ENCODE results near the gene ATG101.

ATG101 gene

GRCh38 chr12:52079576-52080402 lies 10.0 kb downstream of the ATG101 start, which contains the start of gene SMIM41:
TSS of gene SMIM41 (plus strand) at chr12:52079704. CDS start at chr12:52079780, 76 bp downstream.
- H3K4me1 Mint-ChIP-seq: peaks cover 30% of the 10 kb centered on the region
- H3K27ac Mint-ChIP-seq: no peak within 1 kb of the TSS
- H3K4me3 Mint-ChIP-seq: peak within 1 kb of the TSS in 1 of 3 experiments; percentile 46
- H3K9me3 Mint-ChIP-seq: no peaks in the 10 kb centered on the region
- H3K27me3 Mint-ChIP-seq (ENCODE audit: low read depth): peaks cover 3% of the 10 kb centered on the region
- H3K36me3 Mint-ChIP-seq (ENCODE audit: low read depth): peaks cover 31% of the 10 kb centered on the region
- TF ChIP-seq, protein P1, sequence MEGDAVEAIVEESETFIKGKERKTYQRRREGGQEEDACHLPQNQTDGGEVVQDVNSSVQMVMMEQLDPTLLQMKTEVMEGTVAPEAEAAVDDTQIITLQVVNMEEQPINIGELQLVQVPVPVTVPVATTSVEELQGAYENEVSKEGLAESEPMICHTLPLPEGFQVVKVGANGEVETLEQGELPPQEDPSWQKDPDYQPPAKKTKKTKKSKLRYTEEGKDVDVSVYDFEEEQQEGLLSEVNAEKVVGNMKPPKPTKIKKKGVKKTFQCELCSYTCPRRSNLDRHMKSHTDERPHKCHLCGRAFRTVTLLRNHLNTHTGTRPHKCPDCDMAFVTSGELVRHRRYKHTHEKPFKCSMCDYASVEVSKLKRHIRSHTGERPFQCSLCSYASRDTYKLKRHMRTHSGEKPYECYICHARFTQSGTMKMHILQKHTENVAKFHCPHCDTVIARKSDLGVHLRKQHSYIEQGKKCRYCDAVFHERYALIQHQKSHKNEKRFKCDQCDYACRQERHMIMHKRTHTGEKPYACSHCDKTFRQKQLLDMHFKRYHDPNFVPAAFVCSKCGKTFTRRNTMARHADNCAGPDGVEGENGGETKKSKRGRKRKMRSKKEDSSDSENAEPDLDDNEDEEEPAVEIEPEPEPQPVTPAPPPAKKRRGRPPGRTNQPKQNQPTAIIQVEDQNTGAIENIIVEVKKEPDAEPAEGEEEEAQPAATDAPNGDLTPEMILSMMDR (IDR thresholded peaks at IDR 0.05; ENCODE audit: unreplicated experiment in 3 of 3): no peak

DNA sequence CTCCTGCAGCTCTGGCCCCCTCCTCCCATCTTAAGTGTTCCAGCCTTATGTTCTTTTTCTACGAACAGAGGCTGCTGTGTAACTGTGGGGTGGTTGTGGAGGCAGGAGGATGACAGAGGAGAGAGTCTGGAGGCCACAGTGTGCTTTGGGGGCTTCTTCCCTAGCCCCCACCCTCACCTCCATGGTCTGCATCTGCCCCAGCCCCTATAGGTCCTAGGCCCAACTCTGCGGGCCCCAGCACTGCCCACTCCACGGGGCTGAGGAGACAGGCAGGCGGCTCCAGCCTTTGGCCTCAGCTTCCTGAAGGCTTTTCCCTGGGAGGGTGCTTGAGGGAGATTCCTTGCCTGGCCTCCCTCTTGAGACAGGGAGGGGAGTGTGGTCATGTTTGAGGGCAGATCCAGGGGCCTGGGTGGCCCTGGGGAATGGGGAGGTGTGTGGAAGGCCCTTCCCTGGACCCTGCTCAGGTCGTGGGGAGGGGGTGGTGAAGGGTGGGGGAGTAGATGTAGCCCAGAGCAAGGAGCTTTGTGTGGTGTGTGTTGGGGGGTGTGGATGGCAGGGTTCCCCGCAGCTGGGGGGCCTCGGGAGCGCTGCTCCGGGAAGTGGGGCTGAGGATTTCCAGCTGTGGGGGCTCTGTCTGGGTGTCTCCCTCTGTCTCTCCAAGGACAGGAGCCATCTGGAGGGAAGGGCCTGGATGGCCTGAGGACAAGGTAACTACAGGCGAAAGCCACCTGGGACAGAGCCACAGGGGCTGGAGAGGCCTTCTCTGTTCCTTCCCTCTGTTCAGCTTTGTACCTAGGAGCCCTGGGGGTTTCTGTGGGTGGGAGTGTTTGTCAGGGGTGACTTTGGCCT lies 10.8 kb downstream of the ATG101 start:
- Mint-ChIP-seq H3K4me3 (peak overlapping the region in 1 of 3 experiments; percentile 46), H3K27me3 (ENCODE audit: low read depth) (peaks cover 4% of the 10 kb centered on the region), H3K27ac (no peak overlapping the region), H3K36me3 (ENCODE audit: low read depth) (peaks cover 28% of the 10 kb centered on the region), H3K9me3 (no peaks in the 10 kb centered on the region), H3K4me1 (peaks cover 32% of the 10 kb centered on the region)
- TF ChIP-seq, protein P1 (IDR thresholded peaks at IDR 0.05; ENCODE audit: unreplicated experiment in 3 of 3): no peak

DNA sequence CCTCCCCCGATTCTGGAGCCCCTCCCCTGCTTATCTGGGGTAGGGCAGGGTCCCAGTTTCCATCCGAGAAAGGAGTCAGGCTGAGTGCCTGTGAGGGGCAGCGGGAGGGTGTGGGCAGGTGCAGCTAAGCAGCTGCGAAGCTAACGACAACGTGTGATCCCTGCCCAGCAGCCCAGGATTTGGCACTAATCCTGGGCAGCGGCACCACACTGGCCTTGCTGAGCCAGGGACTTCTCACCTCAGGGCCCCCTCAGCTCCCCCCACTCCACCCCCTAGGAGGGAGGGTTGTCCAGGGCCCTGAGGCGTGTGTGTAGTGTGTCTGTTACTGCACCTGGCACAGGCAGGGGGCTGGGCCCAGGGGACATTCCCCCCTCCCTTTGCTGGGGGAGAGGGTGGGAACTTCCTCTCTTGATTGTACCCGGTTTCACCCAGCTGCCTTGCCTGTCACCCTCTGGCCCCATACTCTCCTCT lies 11.5 kb downstream of the ATG101 start:
- Mint-ChIP-seq H3K4me3 (peak overlapping the region in 1 of 3 experiments; percentile 31), H3K27ac (peak overlapping the region in 1 of 3 experiments; percentile 49), H3K27me3 (ENCODE audit: low read depth) (peaks cover 11% of the 10 kb centered on the region), H3K4me1 (peaks cover 38% of the 10 kb centered on the region), H3K9me3 (no peaks in the 10 kb centered on the region), H3K36me3 (ENCODE audit: low read depth) (peaks cover 23% of the 10 kb centered on the region)
- TF ChIP-seq, protein P1 (IDR thresholded peaks at IDR 0.05; ENCODE audit: unreplicated experiment in 3 of 3): no peak

DNA sequence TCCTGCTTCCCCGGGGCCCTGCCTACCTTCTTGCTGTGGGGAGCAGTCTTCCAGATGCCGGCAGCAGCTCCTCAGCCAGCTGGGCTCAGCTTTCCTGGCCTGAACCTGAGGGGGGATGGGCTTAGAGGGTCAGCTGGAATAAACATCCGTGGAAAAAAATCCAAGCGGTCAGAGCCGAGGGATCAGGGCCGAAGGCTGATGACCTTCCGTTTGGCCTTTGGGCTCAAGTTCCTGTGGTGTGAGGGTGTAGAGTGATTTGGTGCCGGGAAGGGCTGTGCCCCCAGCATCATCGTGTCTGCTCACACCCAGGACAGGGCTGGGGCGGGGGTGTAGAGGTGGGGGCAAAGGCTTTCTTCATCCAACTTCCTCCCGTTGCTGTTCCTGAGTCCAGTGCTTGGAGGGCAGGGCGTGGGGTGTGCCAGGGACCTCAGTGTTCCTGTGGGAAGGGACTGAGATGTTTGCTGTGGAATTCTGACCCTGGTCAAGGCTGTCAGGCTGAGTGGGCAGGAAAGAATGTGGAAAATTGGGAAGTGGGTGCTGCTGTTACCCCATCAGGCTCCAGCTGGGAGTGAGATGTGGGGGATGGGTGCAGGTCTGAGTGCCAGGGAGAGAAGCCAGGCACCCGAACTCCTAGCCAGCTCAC lies 12.4 kb downstream of the ATG101 start:
- peaks cover 15% of the 10 kb centered on the region for H3K36me3 Mint-ChIP-seq (ENCODE audit: low read depth)

DNA sequence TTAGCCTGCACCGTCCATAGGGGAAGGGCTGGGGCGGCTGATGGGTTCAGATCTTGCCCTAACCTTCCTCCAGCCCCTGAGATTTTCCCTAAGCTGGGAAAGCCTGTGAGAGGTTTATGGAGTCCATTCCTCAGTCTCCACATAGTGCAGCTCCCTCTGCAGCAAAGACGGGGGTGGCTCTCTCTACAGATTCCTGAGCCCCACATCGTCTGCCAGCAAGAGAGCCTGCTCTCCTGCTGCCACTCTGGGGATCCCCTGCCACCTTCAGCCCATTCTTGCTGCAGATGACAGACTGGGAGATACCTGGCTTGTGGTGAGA lies 12.8 kb downstream of the ATG101 start:
- peak overlapping the region in 1 of 3 experiments; percentile 49 for H3K27ac Mint-ChIP-seq
- peaks cover 12% of the 10 kb centered on the region for H3K36me3 Mint-ChIP-seq (ENCODE audit: low read depth)
- no peaks in the 10 kb centered on the region for H3K9me3 Mint-ChIP-seq
- peaks cover 20% of the 10 kb centered on the region for H3K27me3 Mint-ChIP-seq (ENCODE audit: low read depth)
- H3K4me3 Mint-ChIP-seq: no peak overlapping the region
- TF ChIP-seq, protein P1 (IDR thresholded peaks at IDR 0.05; ENCODE audit: unreplicated experiment in 3 of 3): no peak
- peaks cover 50% of the 10 kb centered on the region for H3K4me1 Mint-ChIP-seq

More for the DNA sequence above, 12.4 kb downstream of the ATG101 start:
- Mint-ChIP-seq H3K9me3 (no peaks in the 10 kb centered on the region), H3K27me3 (ENCODE audit: low read depth) (peaks cover 15% of the 10 kb centered on the region), H3K4me1 (peaks cover 47% of the 10 kb centered on the region), H3K27ac (peak overlapping the region; percentile 25 to 49 (median 48)), H3K4me3 (peak overlapping the region; percentile 31 to 56 (median 49))
- TF ChIP-seq, protein P1 (IDR thresholded peaks at IDR 0.05; ENCODE audit: unreplicated experiment in 3 of 3): no peak
